GM23338 (cell line): Measurements from ENCODE around the gene APP. TPM values are rescaled to one million over a fixed set of nuclear protein-coding genes. Genes with fewer than 3 reads are reported as not detected.

Experiments used
- CREB1 ChIP-seq: fragments of 250-450 bp; sonication (Bioruptor Pico); IDR thresholded peaks from 2 replicates; pipeline ENCODE4 v1.5.0; 2020; ENCODE audit warnings: low read depth, mild to moderate bottlenecking, moderate library complexity
- ETS1 ChIP-seq: IDR thresholded peaks from 2 replicates; pipeline ENCODE4 v1.6.1; 2016; ENCODE audit warnings: antibody characterized with exemption
- EZH2 ChIP-seq: fragments of 200-600 bp; sonication (generic); IDR thresholded peaks from one replicate; pipeline ENCODE4 v1.8.0; 2017; ENCODE audit warnings: antibody characterized with exemption, mild to moderate bottlenecking, low read depth; ENCODE audit not compliant: unreplicated experiment
- EZH2phosphoT487 ChIP-seq: fragments of 200-600 bp; sonication (generic); IDR thresholded peaks from one replicate; pipeline ENCODE4 v1.8.1; 2018; ENCODE audit warnings: antibody characterized with exemption; ENCODE audit not compliant: unreplicated experiment
- JUNB ChIP-seq: IDR thresholded peaks from one replicate; pipeline ENCODE4 v1.6.1; 2016; ENCODE audit warnings: antibody characterized with exemption; ENCODE audit not compliant: unreplicated experiment
- NANOG ChIP-seq: IDR thresholded peaks from 2 replicates; pipeline ENCODE4 v1.6.1; 2016; ENCODE audit warnings: antibody characterized with exemption, borderline replicate concordance
- POLR2AphosphoS5 ChIP-seq: IDR thresholded peaks from 2 replicates; pipeline ENCODE4 v1.6.1; 2016; ENCODE audit warnings: antibody characterized with exemption, low read depth
- REST ChIP-seq: IDR thresholded peaks from one replicate; pipeline ENCODE4 v1.6.1; 2018; ENCODE audit warnings: antibody characterized with exemption; ENCODE audit not compliant: unreplicated experiment
- STAT1 ChIP-seq: IDR thresholded peaks from one replicate; pipeline ENCODE4 v1.6.1; 2016; ENCODE audit warnings: antibody characterized with exemption; ENCODE audit not compliant: unreplicated experiment
- ZNF114 ChIP-seq: fragments of 250-450 bp; sonication (Bioruptor Pico); IDR thresholded peaks from 2 replicates; pipeline ENCODE4 v1.5.0; 2020; ENCODE audit warnings: mild to moderate bottlenecking, moderate library complexity
- ZNF331 ChIP-seq: fragments of 250-450 bp; sonication (Bioruptor Pico); IDR thresholded peaks from 2 replicates; pipeline ENCODE4 v1.5.0; 2020; ENCODE audit warnings: low read depth, mild to moderate bottlenecking, moderate library complexity
- ZNF462 ChIP-seq: fragments of 250-450 bp; sonication (Bioruptor Pico); IDR thresholded peaks from 2 replicates; pipeline ENCODE4 v1.5.0; 2020; ENCODE audit warnings: mild to moderate bottlenecking, moderate library complexity
- polyA plus RNA-seq: library from polyadenylated mRNA; unstranded; fragments of >200 nt; fragmentation: Nextera tagmentation; extraction: Ambion mirVana; gene quantifications from 2 replicates; pipeline ENCODE4 v1.2.1, GENCODE V29; 2016
- total RNA-seq: library from RNA; depleted of rRNA; stranded (reverse); fragments of >200 nt; shearing (Covaris generic); gene quantifications from 2 replicates; pipeline ENCODE4 v1.2.3, GENCODE V29; 2014

Gene APP
- total and polyA plus RNA-seq, 2 experiments from 2014 or later = 69.4 to 444 TPM

- TF ChIP-seq ZNF462 (CRISPR knock-in tag) (no peak), STAT1 (no peak), POLR2AphosphoS5 (no peak), EZH2phosphoT487 (no peak), CREB1 (no peak), EZH2 (no peak), ZNF331 (CRISPR knock-in tag) (no peak), REST (no peak), NANOG (no peak), ZNF114 (CRISPR knock-in tag) (no peak), JUNB (no peak), ETS1 (no peak)
These were observed 291.4 kb downstream of the APP start (continued) for GRCh38 chr21:25879203-25879602.
